ENCODE measurements around the gene SIPA1L2. TPM values are rescaled to one million over a fixed set of nuclear protein-coding genes. Genes with fewer than 3 reads are reported as not detected.

The SIPA1L2 gene
- total and polyA plus RNA-seq, 10 of the 15 experiments (the other 5 are each of a cell fraction or from before 2014, with no cell fraction given), result 0.01 to 0.18 TPM; not detected in 8

DNA sequence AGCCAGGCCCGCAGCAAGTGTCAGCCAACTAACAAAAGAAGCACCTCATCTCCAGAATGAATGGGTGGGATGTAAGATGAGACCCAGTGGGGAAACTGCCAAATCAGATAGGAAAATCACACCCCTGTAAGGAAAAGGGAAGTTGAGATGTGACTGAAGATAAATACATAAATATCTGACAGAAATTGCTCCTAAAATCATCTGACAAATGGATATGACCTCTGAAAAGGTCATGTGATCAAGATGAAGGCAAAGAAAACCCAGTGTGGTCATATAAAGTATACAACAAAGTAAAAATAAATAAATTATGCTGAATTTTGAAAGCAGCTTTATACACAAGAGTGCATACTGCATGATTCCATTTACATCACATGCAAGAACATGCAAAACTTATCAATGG lies 12.7 kb downstream of the SIPA1L2 start:
- ChIA-PET POLR2A (no interaction called here), RAD21 (ENCODE audit: unreplicated experiment) (no interaction called here), SMC1A (ENCODE audit: uncharacterized antibody, unreplicated experiment) (no interaction called here), CTCF (interaction anchor here (0.7 kb wide), 1 partner anchor 392 kb away, joined by 3 read pairs; no protein-coding TSS in a partner anchor)
- Histone ChIP-seq H3K4me2 (ENCODE audit: control insufficient read depth, insufficient read depth) (no peak overlapping the region), H3K79me2 (ENCODE audit: control insufficient read depth, insufficient read depth, low read length) (no peaks in the 10 kb centered on the region), H3K27me3 (replicated peaks in 1 of 2; ENCODE audit: control insufficient read depth in 2 of 2, insufficient read depth in 2 of 2, low read length in 1 of 2) (peaks cover 0 to 2% of the 10 kb centered on the region in 2 experiments; a peak in 1 of 4 replicates), H3K4me3 (no peak overlapping the region), H3K9ac (ENCODE audit: control insufficient read depth, insufficient read depth, low read length) (no peak overlapping the region), H3K27ac (ENCODE audit: control insufficient read depth, insufficient read depth) (no peak overlapping the region), H3K36me3 (ENCODE audit: control insufficient read depth in 2 of 2, insufficient read depth in 2 of 2, low read length in 1 of 2) (no peaks in the 10 kb centered on the region), H2AFZ (ENCODE audit: control insufficient read depth, low read depth, low read length) (no peak overlapping the region), H3K4me1 (ENCODE audit: control insufficient read depth, insufficient read depth, low read length) (no peaks in the 10 kb centered on the region), H4K20me1 (ENCODE audit: control insufficient read depth, insufficient read depth) (no peaks in the 10 kb centered on the region), H3K9me3 (replicated peaks; ENCODE audit: control insufficient read depth, insufficient read depth, low read length) (no peaks in the 10 kb centered on the region)
- in situ Hi-C loops (cut with MboI), result no loop called here
- FAIRE-seq, result no peak
- no TSS peak for BruUV-seq (replicated peaks)
- TF ChIP-seq ZNF24 (IDR thresholded peaks at IDR 0.05) (no peak), CHD4 (IDR thresholded peaks at IDR 0.05) (no peak), ZSCAN29 (IDR thresholded peaks at IDR 0.05) (no peak), SMAD5 (IDR thresholded peaks at IDR 0.05; ENCODE audit: low read depth) (no peak), IRF4 (IDR thresholded peaks at IDR 0.05; ENCODE audit: low read depth, low read length) (no peak), GABPA (IDR thresholded peaks at IDR 0.05; ENCODE audit: low read depth) (no peak), ZBED1 (IDR thresholded peaks at IDR 0.05; ENCODE audit: borderline replicate concordance) (no peak), ZNF384 (IDR thresholded peaks at IDR 0.05; ENCODE audit: borderline replicate concordance, low read depth, low read length) (no peak), SRF (IDR thresholded peaks at IDR 0.05; ENCODE audit: low read depth in 2 of 2, low read length in 2 of 2) (no peak), NFXL1 (IDR thresholded peaks at IDR 0.05; ENCODE audit: borderline replicate concordance) (no peak)
- DNase-seq (ENCODE audit: low read depth, low spot score), result no peak
- ATAC-seq, result no peak
- 87% methylated on average over 1 of the region's 1 CpG for WGBS (ENCODE audit: insufficient coverage, insufficient replicate concordance, low lambda C conversion rate, missing lambda C conversion rate)
- intact Hi-C loops (cut with micrococcal nuclease; ENCODE audit: unreplicated experiment), result no loop called here

DNA sequence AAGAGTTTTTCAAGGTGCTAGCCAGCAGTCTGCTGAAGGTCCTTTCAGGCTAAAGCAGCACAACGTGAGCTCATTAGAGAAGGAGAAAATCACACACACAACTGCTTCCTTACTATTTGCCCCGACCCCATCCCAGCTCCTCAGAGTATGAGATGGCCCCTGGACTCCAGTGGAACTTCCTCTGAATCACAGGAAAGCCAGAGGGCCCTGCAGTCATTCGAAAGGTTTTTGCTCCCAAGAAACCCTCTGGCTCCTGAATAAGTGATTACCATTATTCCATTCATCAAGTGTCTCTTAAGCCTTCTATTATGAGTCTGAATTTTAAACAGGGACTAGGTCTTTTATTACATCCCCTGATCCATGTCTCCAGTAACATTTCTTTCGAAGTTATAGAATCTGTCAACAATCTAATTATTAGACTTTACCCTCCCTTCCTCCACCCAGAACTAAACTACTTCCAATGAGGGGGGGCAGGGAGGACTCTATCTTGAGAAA lies 14.6 kb downstream of the SIPA1L2 start:
- ChIA-PET SMC1A (ENCODE audit: uncharacterized antibody, unreplicated experiment) (no interaction called here), CTCF (interaction anchor here (1.1 kb wide), 1 partner anchor 11 kb away, joined by 3 read pairs; no protein-coding TSS in a partner anchor), POLR2A (no interaction called here), RAD21 (ENCODE audit: unreplicated experiment) (no interaction called here)
- Histone ChIP-seq H3K9me3 (replicated peaks; ENCODE audit: control insufficient read depth, insufficient read depth, low read length) (no peaks in the 10 kb centered on the region), H3K27ac (ENCODE audit: control insufficient read depth, insufficient read depth) (no peak overlapping the region), H3K79me2 (ENCODE audit: control insufficient read depth, insufficient read depth, low read length) (no peaks in the 10 kb centered on the region), H3K9ac (ENCODE audit: control insufficient read depth, insufficient read depth, low read length) (no peak overlapping the region), H3K4me3 (no peak overlapping the region), H3K27me3 (replicated peaks in 1 of 2; ENCODE audit: control insufficient read depth in 2 of 2, insufficient read depth in 2 of 2, low read length in 1 of 2) (peaks cover 0 to 2% of the 10 kb centered on the region in 2 experiments; a peak in 1 of 4 replicates), H3K4me1 (ENCODE audit: control insufficient read depth, insufficient read depth, low read length) (no peaks in the 10 kb centered on the region), H4K20me1 (ENCODE audit: control insufficient read depth, insufficient read depth) (no peaks in the 10 kb centered on the region), H3K36me3 (ENCODE audit: control insufficient read depth in 2 of 2, insufficient read depth in 2 of 2, low read length in 1 of 2) (no peaks in the 10 kb centered on the region), H3K4me2 (ENCODE audit: control insufficient read depth, insufficient read depth) (no peak overlapping the region), H2AFZ (ENCODE audit: control insufficient read depth, low read depth, low read length) (no peak overlapping the region)
- ATAC-seq, result no peak
- FAIRE-seq, result no peak
- no peak for DNase-seq (ENCODE audit: low read depth, low spot score)
- WGBS (ENCODE audit: insufficient coverage, insufficient replicate concordance, low lambda C conversion rate, missing lambda C conversion rate), result 18% methylated on average over 4 of the region's 4 CpGs
- in situ Hi-C loops (cut with MboI), result no loop called here
- intact Hi-C loops (cut with micrococcal nuclease; ENCODE audit: unreplicated experiment), result no loop called here
- no TSS peak for BruUV-seq (replicated peaks)
- no peak for TF ChIP-seq TCF12 (IDR thresholded peaks at IDR 0.05; ENCODE audit: low read depth, low read length)
- no peak for TF ChIP-seq JUNB (IDR thresholded peaks at IDR 0.05)
- TF ChIP-seq STAT3 (IDR thresholded peaks at IDR 0.05; ENCODE audit: low read depth, low read length), result no peak
- TF ChIP-seq GATAD2B (conservative IDR thresholded peaks at IDR 0.05; ENCODE audit: low read depth), result no peak
- no peak for TF ChIP-seq SP1 (IDR thresholded peaks at IDR 0.05; ENCODE audit: low read depth, low read length)
- TF ChIP-seq ATF7 (IDR thresholded peaks at IDR 0.05; ENCODE audit: low read depth), result no peak
- no peak for TF ChIP-seq SPI1 (IDR thresholded peaks at IDR 0.05; ENCODE audit: borderline replicate concordance, insufficient read depth, low read depth, low read length)
- TF ChIP-seq ETV6 (conservative IDR thresholded peaks at IDR 0.05 in 1 of 2, IDR thresholded peaks at IDR 0.05 in 1 of 2; ENCODE audit: borderline replicate concordance in 1 of 2, low read depth in 1 of 2), result no peak
- TF ChIP-seq, protein P1, sequence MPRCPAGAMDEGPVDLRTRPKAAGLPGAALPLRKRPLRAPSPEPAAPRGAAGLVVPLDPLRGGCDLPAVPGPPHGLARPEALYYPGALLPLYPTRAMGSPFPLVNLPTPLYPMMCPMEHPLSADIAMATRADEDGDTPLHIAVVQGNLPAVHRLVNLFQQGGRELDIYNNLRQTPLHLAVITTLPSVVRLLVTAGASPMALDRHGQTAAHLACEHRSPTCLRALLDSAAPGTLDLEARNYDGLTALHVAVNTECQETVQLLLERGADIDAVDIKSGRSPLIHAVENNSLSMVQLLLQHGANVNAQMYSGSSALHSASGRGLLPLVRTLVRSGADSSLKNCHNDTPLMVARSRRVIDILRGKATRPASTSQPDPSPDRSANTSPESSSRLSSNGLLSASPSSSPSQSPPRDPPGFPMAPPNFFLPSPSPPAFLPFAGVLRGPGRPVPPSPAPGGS (IDR thresholded peaks at IDR 0.05; ENCODE audit: borderline replicate concordance, insufficient read depth, low read depth, low read length, poor library complexity, severe bottlenecking), result no peak
- TF ChIP-seq EED (IDR thresholded peaks at IDR 0.05; ENCODE audit: low read depth), result no peak
- TF ChIP-seq NR2C1 (IDR thresholded peaks at IDR 0.05), result no peak

Data from GM12878 (cell line).